Putamen (tissue), 1 donor: ENCODE results near the gene SLC6A7.

Experiments used
- DNase-seq: peaks from one replicate; pipeline ENCODE4 v3.0.0-alpha.2; 2016; ENCODE audit warnings: low spot score

SLC6A7 gene

GRCh38 chr5:150189728-150190502, at the start of gene SLC6A7:
SLC6A7 (plus strand) TSS chr5:150190062; CDS start chr5:150190328, 266 bp downstream.
- DNase-seq: no peak

GRCh38 chr5:150140830-150141229, 49.0 kb upstream of the SLC6A7 start:
- DNase-seq: no peak

GRCh38 chr5:150141544-150142184, 48.2 kb upstream of the SLC6A7 start:
- no peak for DNase-seq

- no peak for DNase-seq
Observed at GRCh38 chr5:150142185-150142958, 47.5 kb upstream of the SLC6A7 start.

GRCh38 chr5:150142959-150143349, 46.9 kb upstream of the SLC6A7 start:
- no peak for DNase-seq

- DNase-seq: no peak
Observed at GRCh38 chr5:150143350-150144245, 46.3 kb upstream of the SLC6A7 start.

GRCh38 chr5:150144246-150144801, 45.5 kb upstream of the SLC6A7 start:
- DNase-seq: no peak

- DNase-seq: no peak
Observed at GRCh38 chr5:150144879-150145278, 45.0 kb upstream of the SLC6A7 start.

GRCh38 chr5:150146235-150146634, 43.6 kb upstream of the SLC6A7 start:
- DNase-seq: no peak

GRCh38 chr5:150146862-150147601, 42.8 kb upstream of the SLC6A7 start:
- peak; percentile 64 for DNase-seq

- DNase-seq: no peak
Observed at GRCh38 chr5:150147670-150148069, 42.2 kb upstream of the SLC6A7 start.

- no peak for DNase-seq
Observed at GRCh38 chr5:150148117-150148927, 41.5 kb upstream of the SLC6A7 start.

- no peak for DNase-seq
Observed at GRCh38 chr5:150149618-150150017, 40.2 kb upstream of the SLC6A7 start.

- DNase-seq: no peak
Observed at GRCh38 chr5:150152636-150153462, 37.0 kb upstream of the SLC6A7 start.

GRCh38 chr5:150153483-150153882, 36.4 kb upstream of the SLC6A7 start:
- DNase-seq: no peak

GRCh38 chr5:150153957-150154617, 35.8 kb upstream of the SLC6A7 start:
- DNase-seq: no peak

GRCh38 chr5:150154618-150155128, 35.2 kb upstream of the SLC6A7 start:
- DNase-seq: no peak
